Astrocyte of the spinal cord (primary cell): ENCODE results near the gene CD200R1L.

Experiments used
- DNase-seq: peaks from one replicate; pipeline ENCODE4 v3.0.0; 2011; ENCODE audit warnings: low read depth, low spot score
- H3K4me3 ChIP-seq: 2 replicates; pipeline ENCODE4 v1.5.1; 2011; ENCODE audit warnings: low read depth, mild to moderate bottlenecking, low read length, moderate library complexity
- CTCF ChIP-seq: IDR thresholded peaks from 2 replicates; pipeline ENCODE4 v1.5.1; 2012; ENCODE audit warnings: low read depth, mild to moderate bottlenecking, low read length, inconsistent platforms
- in situ Hi-C: cut with HindIII; loops from 2 replicates; pipeline ENCODE4 v1.10.0; 2017; ENCODE audit warnings: low sequenced_read_pairs

Gene CD200R1L

DNA sequence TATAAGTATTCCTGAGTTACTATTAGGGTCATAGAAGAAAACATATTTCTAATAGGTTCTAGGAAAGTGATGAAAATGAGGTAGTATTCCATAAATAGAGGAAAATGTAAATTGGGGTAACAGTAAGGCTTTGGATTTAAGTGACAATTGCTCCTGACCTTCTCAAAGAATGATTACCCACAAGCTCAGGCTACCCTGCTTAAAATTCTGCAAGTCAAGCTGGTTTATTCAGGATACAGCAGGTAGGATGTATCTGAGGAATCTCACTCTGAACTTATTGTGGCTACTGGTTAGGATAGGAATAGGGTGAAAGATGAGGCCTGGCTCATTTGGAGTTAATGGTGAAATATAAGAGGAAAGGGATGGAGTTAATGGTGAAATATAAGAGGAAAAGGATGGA lies 67.7 kb downstream of the CD200R1L start:
- H3K4me3 ChIP-seq, result no peak overlapping the region
- DNase-seq, result no peak
- TF ChIP-seq CTCF, result no peak
- in situ Hi-C loops, result no loop called here

GRCh38 chr3:112778353-112778948 lies 68.2 kb downstream of the CD200R1L start:
- peak; percentile 82 for DNase-seq
- no peak for TF ChIP-seq CTCF

GRCh38 chr3:112777811-112778210 lies 68.9 kb downstream of the CD200R1L start:
- in situ Hi-C loops, result no loop called here

More at GRCh38 chr3:112778353-112778948, 68.2 kb downstream of the CD200R1L start:
- H3K4me3 ChIP-seq, result no peak overlapping the region
- in situ Hi-C loops, result no loop called here

DNA sequence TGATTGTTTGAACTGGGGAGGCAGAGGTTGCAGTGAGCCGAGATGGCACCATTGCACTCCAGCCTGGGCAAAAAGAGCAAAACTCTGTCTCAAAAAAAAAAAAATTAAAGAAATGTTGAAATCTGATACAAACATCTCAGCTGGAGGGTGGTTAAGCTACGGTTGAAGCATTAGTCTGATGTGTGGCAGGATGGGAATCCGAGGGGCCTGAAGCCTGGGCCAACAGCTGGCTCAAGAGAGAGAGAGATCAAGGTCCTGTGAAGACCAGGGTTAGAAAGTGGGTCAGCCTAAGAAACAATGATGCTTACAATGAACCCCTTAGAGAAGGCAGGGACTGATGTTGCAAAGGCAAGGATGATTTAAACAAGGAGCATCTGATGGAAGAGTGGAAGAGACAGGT lies 69.8 kb downstream of the CD200R1L start:
- no peak overlapping the region for H3K4me3 ChIP-seq
- in situ Hi-C loops, result no loop called here
- no peak for DNase-seq
- TF ChIP-seq CTCF, result no peak

More at GRCh38 chr3:112777811-112778210, 68.9 kb downstream of the CD200R1L start:
- TF ChIP-seq CTCF, result no peak
- H3K4me3 ChIP-seq, result no peak overlapping the region
- DNase-seq, result no peak

GRCh38 chr3:112776000-112776399 lies 70.7 kb downstream of the CD200R1L start:
- H3K4me3 ChIP-seq, result no peak overlapping the region
- no peak for DNase-seq
- no peak for TF ChIP-seq CTCF
- in situ Hi-C loops, result no loop called here

DNA sequence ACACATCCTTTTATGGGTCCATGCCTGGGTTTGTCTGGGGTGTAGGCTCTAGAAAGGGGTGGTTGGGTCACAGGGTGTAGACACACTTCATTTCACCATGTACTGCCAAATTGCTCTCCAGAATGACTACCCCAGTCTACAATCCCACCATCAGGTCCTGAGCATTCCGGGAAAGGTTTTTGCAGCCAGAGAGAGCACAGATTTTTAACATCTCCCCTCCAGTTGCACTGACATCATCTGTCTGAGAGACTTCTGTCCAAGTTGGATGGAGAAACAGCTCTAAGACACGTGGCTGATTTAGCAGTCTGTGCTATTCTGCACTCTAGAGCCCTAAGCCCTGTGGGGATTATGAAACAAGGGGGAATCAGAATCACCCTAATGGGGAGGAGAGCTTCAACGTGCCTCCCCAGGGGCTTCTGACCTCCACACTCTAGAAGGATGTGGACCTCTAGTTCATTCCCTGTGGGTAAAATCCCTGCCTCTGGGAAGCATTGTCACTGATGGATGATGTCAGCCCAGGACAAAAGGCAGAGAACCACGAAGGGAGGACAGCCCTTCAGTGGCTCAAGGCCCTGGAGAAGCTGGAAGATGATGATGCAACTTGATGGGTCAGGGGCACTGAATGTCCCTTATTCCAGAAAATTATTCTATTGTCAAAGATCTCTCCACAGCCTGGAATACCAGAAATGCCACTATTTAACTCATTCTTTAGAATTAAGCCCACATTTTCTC lies 71.5 kb downstream of the CD200R1L start:
- peak; percentile 54 for DNase-seq
- TF ChIP-seq CTCF, result no peak
- H3K4me3 ChIP-seq, result no peak overlapping the region
- in situ Hi-C loops, result no loop called here
